SK-N-SH treated with all-trans-retinoic acid at 6 μM for 48 hours (cell line): ENCODE measurements around the gene STXBP5.

ENCODE experiments used
- ATAC-seq: fragments of 200-7000 bp; cut with Tn5 transposase; 3 replicates; pipeline ENCODE4 v1.9.1; 2020; ENCODE audit warnings: mild to moderate bottlenecking, moderate library complexity
- ARNTL ChIP-seq: fragments of 450-650 bp; formaldehyde crosslinking; IDR thresholded peaks from 2 replicates; pipeline ENCODE4 v1.5.0; 2020; ENCODE audit warnings: low read depth, mild to moderate bottlenecking, moderate library complexity, borderline replicate concordance
- BACH2 ChIP-seq: fragments of 250-450 bp; sonication (Bioruptor Pico); IDR thresholded peaks from 2 replicates; pipeline ENCODE4 v1.9.0; 2021; ENCODE audit warnings: mild to moderate bottlenecking, borderline replicate concordance
- CREB5 ChIP-seq: fragments of 250-450 bp; sonication (Bioruptor Pico); IDR thresholded peaks from 2 replicates; pipeline ENCODE4 v1.5.1; 2020; ENCODE audit warnings: low read depth, mild to moderate bottlenecking, moderate library complexity
- CSDC2 ChIP-seq: fragments of 250-450 bp; sonication (Bioruptor Pico); IDR thresholded peaks from 2 replicates; pipeline ENCODE4 v1.5.0; 2020; ENCODE audit warnings: mild to moderate bottlenecking, moderate library complexity
- CSRNP3 ChIP-seq: fragments of 250-450 bp; sonication (Bioruptor Pico); IDR thresholded peaks from 2 replicates; pipeline ENCODE4 v1.5.1; 2021; ENCODE audit warnings: mild to moderate bottlenecking, moderate library complexity
- ESRRG ChIP-seq: fragments of 250-450 bp; sonication (Bioruptor Pico); IDR thresholded peaks from 2 replicates; pipeline ENCODE4 v1.6.1; 2021; ENCODE audit warnings: mild to moderate bottlenecking
- GLIS3 ChIP-seq: fragments of 250-450 bp; sonication (Bioruptor Pico); IDR thresholded peaks from 2 replicates; pipeline ENCODE4 v1.5.0; 2020; ENCODE audit warnings: mild to moderate bottlenecking, moderate library complexity
- ISL1 ChIP-seq: fragments of 250-450 bp; sonication (Bioruptor Pico); IDR thresholded peaks from 2 replicates; pipeline ENCODE4 v2.1.2; 2022; ENCODE audit warnings: mild to moderate bottlenecking, moderate library complexity
- OSR1 ChIP-seq: fragments of 250-450 bp; sonication (Bioruptor Pico); IDR thresholded peaks from 2 replicates; pipeline ENCODE4 v1.8.0; 2022; ENCODE audit warnings: moderate library complexity, mild to moderate bottlenecking, inconsistent platforms
- PATZ1 ChIP-seq: fragments of 250-450 bp; sonication (Bioruptor Pico); IDR thresholded peaks from 2 replicates; pipeline ENCODE4 v1.8.0; 2020; ENCODE audit warnings: mild to moderate bottlenecking, moderate library complexity, borderline replicate concordance
- POU6F1 ChIP-seq: fragments of 250-450 bp; sonication (Bioruptor Pico); IDR thresholded peaks from 2 replicates; pipeline ENCODE4 v1.8.0; 2021; ENCODE audit warnings: low read depth, mild to moderate bottlenecking, moderate library complexity, borderline replicate concordance
- PPARA ChIP-seq: fragments of 250-450 bp; sonication (Bioruptor Pico); IDR thresholded peaks from 2 replicates; pipeline ENCODE4 v1.5.0; 2020; ENCODE audit warnings: mild to moderate bottlenecking, borderline replicate concordance
- RARB ChIP-seq: fragments of 250-450 bp; sonication (Bioruptor Pico); IDR thresholded peaks from 2 replicates; pipeline ENCODE4 v1.8.0; 2021; ENCODE audit warnings: mild to moderate bottlenecking, moderate library complexity
- SNAI2 ChIP-seq: fragments of 250-450 bp; sonication (Bioruptor Pico); IDR thresholded peaks from 2 replicates; pipeline ENCODE4 v1.5.0; 2020; ENCODE audit warnings: mild to moderate bottlenecking, moderate library complexity
- TCF4 ChIP-seq: fragments of 250-450 bp; sonication (Bioruptor Pico); IDR thresholded peaks from 2 replicates; pipeline ENCODE4 v1.8.0; 2021; ENCODE audit warnings: mild to moderate bottlenecking, moderate library complexity, borderline replicate concordance
- TOX ChIP-seq: fragments of 250-450 bp; sonication (Bioruptor Pico); IDR thresholded peaks from 2 replicates; pipeline ENCODE4 v1.8.0; 2021; ENCODE audit warnings: mild to moderate bottlenecking, moderate library complexity, borderline replicate concordance
- TSHZ2 ChIP-seq: fragments of 250-450 bp; sonication (Bioruptor Pico); IDR thresholded peaks from 2 replicates; pipeline ENCODE4 v1.5.0; 2020; ENCODE audit warnings: mild to moderate bottlenecking, moderate library complexity
- ZC3H10 ChIP-seq: fragments of 250-450 bp; sonication (Bioruptor Pico); IDR thresholded peaks from 2 replicates; pipeline ENCODE4 v1.5.1; 2021; ENCODE audit warnings: mild to moderate bottlenecking, moderate library complexity
- ZFP30 ChIP-seq: fragments of 450-650 bp; formaldehyde crosslinking; IDR thresholded peaks from 2 replicates; pipeline ENCODE4 v1.5.0; 2022; ENCODE audit warnings: mild to moderate bottlenecking, moderate library complexity
- ZNF565 ChIP-seq: fragments of 450-650 bp; formaldehyde crosslinking; conservative IDR thresholded peaks from 2 replicates; pipeline ENCODE4 v1.5.0; 2020; ENCODE audit warnings: low read depth, mild to moderate bottlenecking, moderate library complexity
- ZNF70 ChIP-seq: fragments of 450-650 bp; formaldehyde crosslinking; IDR thresholded peaks from 2 replicates; pipeline ENCODE4 v1.5.0; 2020; ENCODE audit warnings: mild to moderate bottlenecking, moderate library complexity
- ZNF8 ChIP-seq: fragments of 450-650 bp; formaldehyde crosslinking; IDR thresholded peaks from 2 replicates; pipeline ENCODE4 v1.5.0; 2020; ENCODE audit warnings: mild to moderate bottlenecking, moderate library complexity

STXBP5 gene

GRCh38 chr6:147201885-147202515, 2.2 kb upstream of the STXBP5 start:
- no peak for TF ChIP-seq ZNF565 (CRISPR knock-in tag)
- TF ChIP-seq ZNF8: no peak
- TF ChIP-seq PATZ1 (CRISPR knock-in tag): no peak
- TF ChIP-seq CSRNP3: no peak
- TF ChIP-seq ESRRG (CRISPR knock-in tag): no peak
- TF ChIP-seq ARNTL (CRISPR knock-in tag): no peak
- no peak for TF ChIP-seq POU6F1 (CRISPR knock-in tag)
- TF ChIP-seq ISL1 (CRISPR knock-in tag): no peak
- no peak for TF ChIP-seq BACH2
- TF ChIP-seq ZFP30 (CRISPR knock-in tag): no peak; the same call in 1 of the 2 replicates
- no peak for TF ChIP-seq TCF4 (CRISPR knock-in tag)
- no peak for TF ChIP-seq ZNF70 (CRISPR knock-in tag)
- TF ChIP-seq CREB5 (CRISPR knock-in tag): no peak
- no peak for TF ChIP-seq PPARA (CRISPR knock-in tag)
- no peak for TF ChIP-seq TOX (CRISPR knock-in tag)
- TF ChIP-seq GLIS3 (CRISPR knock-in tag): no peak
- ATAC-seq: peak; percentile 70

GRCh38 chr6:147202516-147203310, 1.5 kb upstream of the STXBP5 start:
- TF ChIP-seq SNAI2 (CRISPR knock-in tag): no peak
- TF ChIP-seq GLIS3 (CRISPR knock-in tag): no peak
- TF ChIP-seq POU6F1 (CRISPR knock-in tag): no peak
- no peak for TF ChIP-seq CREB5 (CRISPR knock-in tag)
- TF ChIP-seq TSHZ2: no peak
- TF ChIP-seq ZFP30 (CRISPR knock-in tag): no peak
- no peak for TF ChIP-seq OSR1
- no peak for TF ChIP-seq CSDC2 (CRISPR knock-in tag)
- TF ChIP-seq TCF4 (CRISPR knock-in tag): no peak
- TF ChIP-seq ZNF8: no peak
- no peak for TF ChIP-seq RARB (CRISPR knock-in tag)
- no peak for TF ChIP-seq ZC3H10
- TF ChIP-seq ESRRG (CRISPR knock-in tag): no peak
- TF ChIP-seq CSRNP3: no peak
- ATAC-seq: peak; percentile 94
